MCF 10A (cell line): ENCODE data around the gene XPO6. TPM values are rescaled to one million over a fixed set of nuclear protein-coding genes. Genes with fewer than 3 reads are reported as not detected.

ENCODE experiments used
- BruUV-seq: library from RNA; stranded (reverse); fragments of 400-500 nt; replicated peaks from 2 replicates; lab custom pipeline; 2021; lab: Mats Ljungman, UMichigan
- CTCF ChIA-PET: fragments of 300-600 bp; sonication (Branson Sonifier 250); formaldehyde crosslinking; extraction: SDS; loops from one replicate; lab custom pipeline; 2021; ENCODE audit warnings: antibody characterized with exemption, inconsistent platforms; lab: Yijun Ruan, JAX
- POLR2A ChIA-PET: fragments of 300-600, 350-650 bp; sonication (Branson Sonifier 250); formaldehyde crosslinking; extraction: SDS; loops from one replicate; lab custom pipeline; 2020; ENCODE audit warnings: antibody characterized with exemption, inconsistent platforms; lab: Yijun Ruan, JAX
- DNase-seq: peaks from one replicate; pipeline ENCODE4 v3.0.0-alpha.2; 2018; ENCODE audit not compliant: unreplicated experiment
- H3K27ac Mint-ChIP-seq: one replicate; pipeline ENCODE4 v1.8.0; 2022; ENCODE audit warnings: mild to moderate bottlenecking, low read depth, mixed read lengths; ENCODE audit not compliant: unreplicated experiment
- H3K27me3 Mint-ChIP-seq: one replicate; pipeline ENCODE4 v1.8.0; 2022; ENCODE audit warnings: mixed read lengths; ENCODE audit not compliant: insufficient read depth, unreplicated experiment
- H3K36me3 Mint-ChIP-seq: one replicate; pipeline ENCODE4 v1.8.0; 2022; ENCODE audit warnings: mild to moderate bottlenecking, moderate library complexity, mixed read lengths; ENCODE audit not compliant: insufficient read depth, unreplicated experiment
- H3K4me1 Mint-ChIP-seq: one replicate; pipeline ENCODE4 v1.8.0; 2022; ENCODE audit warnings: mixed read lengths; ENCODE audit not compliant: insufficient read depth, unreplicated experiment
- H3K4me3 Mint-ChIP-seq: one replicate; pipeline ENCODE4 v1.8.0; 2022; ENCODE audit warnings: mild to moderate bottlenecking, moderate library complexity, mixed read lengths; ENCODE audit not compliant: unreplicated experiment
- H3K9me3 Mint-ChIP-seq: one replicate; pipeline ENCODE4 v1.8.0; 2022; ENCODE audit warnings: mixed read lengths; ENCODE audit not compliant: unreplicated experiment
- CTCF ChIP-seq: fragments of 200-600 bp; IDR thresholded peaks from one replicate; pipeline ENCODE4 v1.8.0; 2022; ENCODE audit warnings: antibody characterized with exemption, mild to moderate bottlenecking; ENCODE audit not compliant: unreplicated experiment
- intact Hi-C: fragments of 100-400 bp; cut with micrococcal nuclease; formaldehyde crosslinking; loops from 2 replicates; pipeline ENCODE4 v1.14.1; 2022
- total RNA-seq: library from RNA; stranded (reverse); gene quantifications from 2 replicates; pipeline ENCODE4 v1.2.3, GENCODE V29; 2022

The XPO6 gene
- total RNA-seq, 1 experiment from 2014 or later, result 200 TPM

GRCh38 chr16:28100810-28101532, 110.8 kb downstream of the XPO6 start:
- no peak for TF ChIP-seq CTCF
- intact Hi-C loops, result no loop called here
- H3K4me1 Mint-ChIP-seq, result no peaks in the 10 kb centered on the region
- no peaks in the 10 kb centered on the region for H3K9me3 Mint-ChIP-seq
- no peak overlapping the region for H3K4me3 Mint-ChIP-seq
- POLR2A ChIA-PET, result no interaction called here
- no peak overlapping the region for H3K27ac Mint-ChIP-seq
- no peak for DNase-seq
- CTCF ChIA-PET, result interaction anchor here (0.5 kb wide), 1 partner anchor 128 kb away, joined by 3 read pairs; no protein-coding TSS in a partner anchor
- peaks cover 73% of the 10 kb centered on the region for H3K36me3 Mint-ChIP-seq
- H3K27me3 Mint-ChIP-seq, result no peaks in the 10 kb centered on the region
- BruUV-seq, result no TSS peak

DNA sequence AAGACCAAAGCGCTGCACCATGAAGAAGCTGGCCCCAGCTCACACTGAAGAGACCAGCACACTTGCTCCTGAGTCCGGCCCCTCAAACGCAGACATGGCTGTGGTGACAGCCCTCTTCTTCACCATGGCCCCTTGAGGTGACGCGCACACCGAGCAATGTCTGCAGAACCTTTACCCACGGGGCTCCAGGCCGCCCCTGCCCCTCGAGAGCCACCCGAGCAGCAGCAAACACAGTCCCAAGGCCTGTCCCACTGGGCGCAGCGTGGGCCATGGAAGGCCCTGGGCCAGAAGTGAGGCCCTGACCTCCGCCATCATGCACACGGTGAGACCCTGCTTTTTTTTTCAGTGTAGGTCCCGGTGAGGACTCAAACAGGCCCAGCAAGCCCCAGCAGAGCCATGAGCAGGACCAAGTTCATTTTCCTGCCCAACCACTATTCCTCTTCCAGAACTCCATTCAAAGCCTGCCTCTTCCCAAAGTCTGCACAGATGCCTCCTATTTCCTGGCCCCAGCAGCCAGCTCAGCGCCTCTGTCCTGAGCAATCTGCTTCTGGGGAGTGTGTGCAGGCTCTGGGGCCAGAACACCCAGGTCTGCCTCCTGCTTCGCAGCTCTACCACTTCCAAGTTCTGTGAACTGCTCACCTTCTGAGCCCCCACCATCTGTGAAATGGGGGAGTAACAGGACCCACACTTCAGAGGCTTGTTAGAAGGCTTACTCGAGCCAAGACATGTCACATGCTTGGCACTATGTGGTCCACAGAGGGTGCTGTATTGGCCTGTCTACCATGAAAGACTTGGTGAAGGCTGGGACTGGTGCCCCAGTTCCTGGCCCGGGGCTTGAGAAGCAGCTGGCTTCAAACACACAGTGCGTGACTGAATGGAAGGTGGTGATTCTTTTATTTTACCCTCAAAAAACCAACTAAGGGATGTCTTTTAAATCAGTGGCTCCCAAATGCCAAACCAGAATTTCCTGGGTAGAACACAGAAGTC, 112.5 kb downstream of the XPO6 start:
- ChIA-PET CTCF (interaction anchor here (0.6 kb wide), 1 partner anchor 16 kb away, joined by 4 read pairs; no protein-coding TSS in a partner anchor), POLR2A (no interaction called here)
- Mint-ChIP-seq H3K27ac (no peak overlapping the region), H3K36me3 (peaks cover 67% of the 10 kb centered on the region), H3K4me3 (no peak overlapping the region), H3K4me1 (no peaks in the 10 kb centered on the region), H3K27me3 (no peaks in the 10 kb centered on the region), H3K9me3 (no peaks in the 10 kb centered on the region)
- BruUV-seq, result no TSS peak
- intact Hi-C loops, result no loop called here
- no peak for DNase-seq
- no peak for TF ChIP-seq CTCF

- Mint-ChIP-seq H3K27me3 (no peaks in the 10 kb centered on the region), H3K4me1 (no peaks in the 10 kb centered on the region), H3K9me3 (no peaks in the 10 kb centered on the region), H3K27ac (no peak overlapping the region), H3K4me3 (no peak overlapping the region), H3K36me3 (peaks cover 66% of the 10 kb centered on the region)
- no peak for TF ChIP-seq CTCF
- BruUV-seq, result TSS peak; percentile 60
- CTCF ChIA-PET, result interaction anchor here (0.6 to 0.7 kb wide), 2 partner anchors 18 to 125 kb away, joined by 3 to 4 read pairs; no protein-coding TSS in a partner anchor
- DNase-seq, result no peak
- intact Hi-C loops, result no loop called here
- POLR2A ChIA-PET, result no interaction called here
Observed at GRCh38 chr16:28098171-28098958, 113.4 kb downstream of the XPO6 start.
